Measurements from ENCODE around the gene TUBG1.
A peak's percentile ranks its signal among the peaks of the same experiment; 100 is the strongest.

Gene TUBG1

GRCh38 chr17:42609182-42609813 lies at the start of gene TUBG1, which contains the start of gene RETREG3:
TSS of gene TUBG1 (plus strand) at chr17:42609683. CDS start at chr17:42609738, 55 bp downstream.
TSS of gene RETREG3 (minus strand) at chr17:42609374. CDS start at chr17:42609324, 50 bp downstream.
- FAIRE-seq = peak; percentile 83
- DNase-seq (ENCODE audit: low spot score) = peak; percentile 98

- DNase-seq (ENCODE audit: low spot score) (no peak), FAIRE-seq (no peak)
Measured at GRCh38 chr17:42560246-42560645, 49.2 kb upstream of the TUBG1 start.

GRCh38 chr17:42561897-42562387 lies 47.5 kb upstream of the TUBG1 start, which contains the start of gene COASY:
TSS of gene COASY (plus strand) at chr17:42562148. CDS start at chr17:42562623, 475 bp downstream.
- FAIRE-seq (peak; percentile 70), DNase-seq (ENCODE audit: low spot score) (peak; percentile 93)

GRCh38 chr17:42562388-42563142 lies 46.9 kb upstream of the TUBG1 start:
- no peak for FAIRE-seq
- DNase-seq (ENCODE audit: low spot score) = peak; percentile 22

GRCh38 chr17:42563143-42563509 lies 46.4 kb upstream of the TUBG1 start:
- FAIRE-seq = no peak
- no peak for DNase-seq (ENCODE audit: low spot score)

GRCh38 chr17:42563543-42563942 lies 45.9 kb upstream of the TUBG1 start:
- peak; percentile 52 for DNase-seq (ENCODE audit: low spot score)
- FAIRE-seq = no peak

GRCh38 chr17:42563950-42564349 lies 45.5 kb upstream of the TUBG1 start:
- FAIRE-seq = no peak
- DNase-seq (ENCODE audit: low spot score) = no peak

- no peak for FAIRE-seq
- DNase-seq (ENCODE audit: low spot score) = no peak
Measured at GRCh38 chr17:42564815-42565522, 44.5 kb upstream of the TUBG1 start.

GRCh38 chr17:42565523-42566214 lies 43.8 kb upstream of the TUBG1 start:
- FAIRE-seq (no peak), DNase-seq (ENCODE audit: low spot score) (no peak)

- no peak for DNase-seq (ENCODE audit: low spot score)
- FAIRE-seq = no peak
Measured at GRCh38 chr17:42566215-42566882, 43.1 kb upstream of the TUBG1 start.

GRCh38 chr17:42566883-42567573 lies 42.5 kb upstream of the TUBG1 start, which contains the start of gene MLX:
TSS of gene MLX (plus strand) at chr17:42567100. CDS start at chr17:42567125, 25 bp downstream.
- FAIRE-seq = no peak

GRCh38 chr17:42568341-42569111 lies 41.0 kb upstream of the TUBG1 start:
- FAIRE-seq = no peak
- DNase-seq (ENCODE audit: low spot score) = no peak

More at GRCh38 chr17:42566883-42567573, 42.5 kb upstream of the TUBG1 start, which contains the start of gene MLX:
- peak; percentile 85 for DNase-seq (ENCODE audit: low spot score)

- FAIRE-seq (no peak), DNase-seq (ENCODE audit: low spot score) (no peak)
Measured at GRCh38 chr17:42571435-42572225, 37.9 kb upstream of the TUBG1 start.

GRCh38 chr17:42573095-42573494 lies 36.4 kb upstream of the TUBG1 start:
- no peak for FAIRE-seq
- DNase-seq (ENCODE audit: low spot score) = no peak

- FAIRE-seq = no peak
- no peak for DNase-seq (ENCODE audit: low spot score)
Measured at GRCh38 chr17:42574463-42574862, 35.0 kb upstream of the TUBG1 start.

GRCh38 chr17:42577140-42577531 lies 32.3 kb upstream of the TUBG1 start:
- no peak for FAIRE-seq
- no peak for DNase-seq (ENCODE audit: low spot score)

GRCh38 chr17:42577532-42578281 lies 31.8 kb upstream of the TUBG1 start, which contains the start of gene PSMC3IP:
TSS of gene PSMC3IP (minus strand) at chr17:42577729. CDS start at chr17:42577686, 43 bp downstream.
- FAIRE-seq (peak; percentile 58), DNase-seq (ENCODE audit: low spot score) (peak; percentile 90)
